Skeletal muscle cell (primary cell): ENCODE data around the gene WDR27.
"Not testable (repeated sequence)": the region's sequence is repeated elsewhere in the genome, so short reads cannot be mapped to it uniquely, and the experiment has no call there.

Experiments
- DNase-seq: peaks from one replicate; pipeline ENCODE4 v3.0.0-alpha.2; 2010; ENCODE audit warnings: low read depth
- H3K4me3 ChIP-seq: 2 replicates; pipeline ENCODE4 v1.5.1; 2011; ENCODE audit warnings: low read depth, mild to moderate bottlenecking, control low read depth, low read length, moderate library complexity

Gene WDR27

DNA sequence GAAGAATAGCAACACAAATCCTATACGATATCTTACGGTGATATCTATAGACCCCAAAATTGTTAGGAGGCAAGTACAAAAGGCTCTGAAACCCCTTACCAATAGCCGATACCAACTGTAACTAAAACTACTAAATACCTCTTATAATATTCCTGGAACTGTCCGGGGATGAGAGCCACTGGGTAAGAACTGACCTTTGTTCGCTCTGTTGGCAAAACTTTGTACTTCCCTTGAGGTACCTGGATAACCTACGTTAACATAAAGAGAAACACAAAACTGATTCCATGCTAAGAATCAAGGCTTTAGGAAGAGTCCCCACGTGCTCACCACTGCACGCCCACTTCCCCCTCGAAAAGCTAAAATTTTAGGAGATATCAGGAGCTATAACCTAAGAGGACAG, 12.8 kb upstream of the WDR27 start:
- no peak for DNase-seq
- no peak overlapping the region for H3K4me3 ChIP-seq

DNA sequence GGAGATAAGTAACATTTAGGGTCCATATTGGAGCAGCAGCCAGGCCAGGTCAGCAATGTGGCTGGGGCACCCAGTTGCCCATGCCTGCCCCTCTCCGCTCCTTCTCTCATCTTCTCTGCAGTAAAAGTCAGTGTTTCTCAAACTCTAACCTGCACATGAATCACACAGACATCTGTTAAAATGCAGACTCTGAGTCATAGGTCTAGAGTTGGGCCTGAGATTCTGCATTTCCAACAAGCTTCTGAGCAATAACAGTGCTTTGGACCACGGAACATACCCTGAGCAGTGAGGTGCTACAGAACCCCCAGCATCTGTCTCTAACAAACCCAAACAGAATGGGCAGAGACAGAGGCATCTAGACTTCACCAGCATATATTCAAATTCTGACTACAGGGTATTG, 12.3 kb upstream of the WDR27 start:
- H3K4me3 ChIP-seq, result no peak overlapping the region
- no peak for DNase-seq

DNA sequence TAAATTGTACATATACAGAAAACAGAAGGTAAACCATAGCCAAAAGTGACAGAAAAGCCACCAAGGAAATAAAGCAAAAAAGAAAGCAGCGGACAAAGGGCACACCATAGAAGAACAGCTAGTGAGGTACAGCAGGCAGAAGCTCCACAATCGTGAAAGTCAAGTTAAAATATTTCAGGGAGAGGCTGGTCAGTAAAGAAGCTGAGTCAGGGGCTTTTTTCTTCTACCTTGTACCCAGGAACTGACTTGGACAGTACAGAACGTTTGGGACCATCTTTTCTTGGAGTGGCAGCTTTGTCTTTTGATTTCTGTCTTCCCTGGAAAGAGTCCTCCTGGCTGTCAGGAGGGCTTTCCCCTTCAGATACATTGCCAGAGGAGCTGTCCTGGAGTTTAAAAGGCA, 8.2 kb upstream of the WDR27 start:
- H3K4me3 ChIP-seq, result no peak overlapping the region
- DNase-seq, result no peak

DNA sequence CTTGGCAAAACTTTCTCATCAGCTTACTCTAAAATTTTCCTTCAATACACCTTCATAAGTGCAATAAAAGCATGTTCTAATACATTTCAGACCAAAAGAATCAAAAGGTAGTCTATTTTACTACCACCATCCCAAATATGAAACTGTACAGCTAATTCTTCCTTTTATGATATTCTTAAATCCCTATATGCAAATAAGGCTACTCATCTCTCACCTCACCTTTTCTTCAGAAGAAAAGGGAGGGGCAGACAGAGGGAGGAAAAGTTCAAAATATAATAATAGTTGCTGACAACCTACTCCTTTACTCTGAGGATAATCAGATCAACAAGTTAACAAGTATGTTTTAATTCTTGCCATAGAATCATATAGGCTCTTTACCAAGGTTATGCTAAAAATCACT, 7.5 kb upstream of the WDR27 start:
- no peak for DNase-seq
- no peak overlapping the region for H3K4me3 ChIP-seq

DNA sequence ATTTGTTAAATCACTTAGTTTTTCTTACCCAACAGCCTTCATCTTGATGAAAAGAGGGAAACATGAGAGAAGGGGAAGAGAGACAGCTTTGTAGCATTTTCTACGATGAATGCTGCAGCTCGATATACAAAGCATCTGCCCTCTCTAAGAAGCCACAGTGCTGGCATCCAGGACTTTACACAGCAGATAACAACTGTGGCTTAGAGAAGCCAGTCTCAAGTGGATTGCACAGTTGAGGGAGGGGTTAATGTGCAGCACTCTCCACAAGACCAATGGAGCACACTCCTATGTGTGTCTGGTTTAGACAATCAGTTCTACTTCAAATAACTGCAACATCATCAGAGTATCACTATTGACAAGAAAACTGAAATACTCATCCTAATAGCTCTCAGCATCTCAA, 5.9 kb upstream of the WDR27 start:
- H3K4me3 ChIP-seq, result no peak overlapping the region
- no peak for DNase-seq

DNA sequence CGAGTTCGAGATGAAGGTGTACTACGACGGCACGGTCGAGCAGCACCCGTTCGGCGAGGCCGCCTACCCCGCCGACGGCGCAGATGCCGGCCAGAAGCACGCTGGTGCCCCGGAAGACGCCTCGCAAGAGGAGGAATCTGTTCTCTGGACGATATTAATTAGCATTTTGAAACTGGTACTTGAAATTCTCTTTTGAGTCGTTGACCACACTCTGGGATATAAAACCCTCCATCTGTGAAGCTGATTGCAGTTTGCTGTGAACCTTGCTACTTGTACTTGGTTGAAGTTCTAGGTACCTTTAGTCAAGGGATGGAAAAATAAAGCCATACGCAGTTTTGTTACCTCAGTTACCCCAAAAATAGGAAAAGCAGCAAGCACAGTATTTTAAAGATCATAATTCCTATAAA, 1.0 kb upstream of the WDR27 start:
- no peak for DNase-seq
- peak overlapping the region; percentile 96 for H3K4me3 ChIP-seq

DNA sequence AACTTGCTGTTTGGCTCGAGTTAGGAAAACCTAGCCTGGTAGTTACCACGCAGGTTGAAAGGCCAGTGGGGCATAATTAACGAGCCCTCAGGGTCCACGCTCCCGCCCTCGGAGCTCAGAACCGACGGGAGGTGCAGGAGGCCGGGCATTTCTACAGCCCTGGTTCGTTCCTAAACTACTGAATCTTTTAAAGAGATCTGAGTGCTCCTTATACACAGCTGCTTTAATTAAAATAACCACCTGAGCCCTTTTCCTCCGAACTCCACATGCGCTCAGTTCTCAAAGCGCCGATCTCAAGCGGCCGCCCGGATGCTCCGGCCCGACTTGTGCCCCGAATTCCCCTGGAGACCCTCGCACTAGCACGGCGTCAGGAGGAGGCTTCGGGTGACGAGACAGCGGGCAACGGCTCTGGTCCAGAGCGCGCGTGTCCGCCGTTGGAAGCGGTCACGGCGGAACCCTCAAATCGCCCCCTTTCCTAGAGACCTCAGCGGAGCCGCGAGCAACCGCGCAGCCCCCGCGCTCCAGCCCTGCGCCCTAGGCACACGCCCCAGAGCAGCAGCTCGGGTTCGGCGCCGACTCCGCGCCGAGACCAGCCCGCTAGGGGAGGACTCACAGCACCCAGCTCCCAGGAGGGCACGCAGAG, 397 bp downstream of the WDR27 start:
- H3K4me3 ChIP-seq, result peak overlapping the region; percentile 96
- no peak for DNase-seq

DNA sequence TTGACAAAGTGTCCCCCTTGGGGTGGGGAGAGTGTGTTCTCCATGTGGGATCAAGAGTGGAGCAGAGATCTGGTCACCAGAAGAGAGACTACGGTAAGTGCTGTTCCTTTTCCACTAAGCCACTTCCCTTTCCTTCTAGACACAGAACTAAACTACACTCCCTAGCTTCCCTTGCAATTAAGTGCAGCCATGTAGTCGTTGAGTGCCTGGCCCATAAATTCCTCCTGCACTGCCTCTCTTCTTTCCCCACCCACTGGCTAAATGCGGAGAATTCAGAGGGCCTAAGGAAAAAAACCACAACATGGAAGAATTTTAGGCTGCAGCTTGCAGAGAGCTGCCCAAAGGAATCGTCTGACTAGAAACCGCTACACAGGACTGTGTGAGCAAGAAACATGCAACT, 1.5 kb downstream of the WDR27 start:
- peak overlapping the region; percentile 96 for H3K4me3 ChIP-seq
- no peak for DNase-seq

DNA sequence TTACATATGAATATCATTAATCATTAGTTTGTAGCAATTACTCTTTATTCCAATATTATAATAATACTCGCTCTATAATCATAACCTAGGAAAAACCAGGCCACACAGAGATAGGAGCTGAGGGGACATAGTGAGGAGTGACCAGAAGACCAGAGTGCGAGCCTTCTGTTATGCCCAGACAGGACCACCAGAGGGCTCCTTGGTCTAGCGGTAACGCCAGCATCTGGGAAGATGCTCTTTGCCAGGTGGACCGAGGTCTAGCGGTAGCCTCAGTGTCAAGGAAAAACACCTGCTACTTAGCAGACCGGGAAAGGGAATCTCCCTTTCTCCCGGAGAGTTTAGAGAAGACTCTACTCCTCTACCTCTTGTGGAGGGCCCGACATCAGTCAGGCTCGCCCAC, 4.7 kb downstream of the WDR27 start:
- H3K4me3 ChIP-seq, DNase-seq: not testable (repeated sequence)

DNA sequence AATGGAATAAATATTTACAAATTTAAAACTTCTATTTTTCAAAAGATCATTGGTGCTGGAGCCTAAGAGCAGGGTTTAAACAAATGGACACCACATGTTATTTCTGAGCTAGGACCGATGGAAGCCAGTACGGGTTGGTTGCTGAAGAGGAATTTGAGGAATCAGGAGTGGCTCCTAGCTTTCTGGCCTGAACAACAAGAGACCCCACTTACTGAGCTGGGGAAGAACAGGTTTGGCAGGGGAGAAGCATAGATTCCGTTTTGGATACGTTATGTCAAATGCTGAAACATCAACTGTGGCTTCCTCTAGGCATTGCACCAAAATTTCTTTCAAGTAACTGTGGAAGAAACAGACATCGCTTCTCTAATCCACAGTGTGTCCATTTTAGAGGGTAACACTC, 6.7 kb downstream of the WDR27 start:
- no peak overlapping the region for H3K4me3 ChIP-seq
- no peak for DNase-seq

DNA sequence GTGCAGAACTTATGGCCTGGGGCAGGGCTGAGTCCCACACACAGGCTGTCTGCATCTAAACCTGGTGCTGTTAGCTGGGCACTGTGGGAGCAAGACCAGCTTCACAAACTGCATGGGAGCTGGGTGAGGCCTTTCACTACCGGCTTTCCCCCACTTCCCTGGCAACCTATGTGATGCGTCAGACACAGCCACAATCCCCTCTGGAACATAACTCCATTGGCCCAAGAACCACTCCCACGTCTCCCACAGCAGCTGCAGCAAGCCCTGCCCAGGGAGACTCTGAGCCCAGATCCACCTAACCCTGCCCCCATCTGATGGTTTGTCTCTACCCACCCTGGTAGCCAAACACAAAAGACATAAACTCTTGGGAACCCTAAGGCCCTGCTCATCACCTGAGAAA, 9.3 kb downstream of the WDR27 start:
- DNase-seq, result no peak
- H3K4me3 ChIP-seq, result no peak overlapping the region

DNA sequence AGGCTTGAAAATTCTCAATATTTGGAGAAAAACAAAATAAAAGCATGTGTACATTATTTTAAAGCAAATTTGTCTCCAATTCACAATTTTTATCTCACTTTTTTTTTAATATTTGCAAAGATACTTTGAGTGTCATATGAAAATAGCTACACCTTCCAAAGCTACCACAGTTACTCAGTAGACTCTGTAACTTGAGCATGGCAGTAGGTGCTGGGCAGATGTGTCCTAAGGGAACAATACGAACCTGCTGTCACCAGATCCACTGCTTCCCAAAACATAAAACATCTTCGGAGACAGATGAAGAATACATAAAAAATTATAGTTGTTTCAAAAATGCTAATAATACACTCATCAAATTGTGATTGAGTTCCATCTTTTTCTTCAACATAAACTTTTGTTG, 10.6 kb downstream of the WDR27 start:
- H3K4me3 ChIP-seq, result no peak overlapping the region
- DNase-seq, result no peak

DNA sequence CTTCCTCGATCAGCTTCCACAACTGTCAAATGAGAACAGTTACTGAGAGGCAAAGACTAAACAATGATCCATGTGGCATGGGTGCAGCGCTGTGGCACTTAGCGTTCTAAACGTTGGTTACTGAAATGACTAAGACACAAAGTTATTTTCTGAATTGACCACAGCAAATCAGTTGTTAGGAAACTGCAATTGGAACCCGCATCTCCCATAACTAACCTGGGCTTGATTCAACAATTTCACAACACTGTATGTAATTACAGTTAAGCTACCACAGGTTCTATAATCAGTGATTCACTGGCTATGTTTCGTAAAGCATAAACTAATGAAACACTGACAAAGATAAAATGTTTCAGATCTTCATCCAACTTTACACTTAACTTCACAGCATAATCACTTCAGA, 12.5 kb downstream of the WDR27 start:
- peak; percentile 42 for DNase-seq
- H3K4me3 ChIP-seq, result no peak overlapping the region

DNA sequence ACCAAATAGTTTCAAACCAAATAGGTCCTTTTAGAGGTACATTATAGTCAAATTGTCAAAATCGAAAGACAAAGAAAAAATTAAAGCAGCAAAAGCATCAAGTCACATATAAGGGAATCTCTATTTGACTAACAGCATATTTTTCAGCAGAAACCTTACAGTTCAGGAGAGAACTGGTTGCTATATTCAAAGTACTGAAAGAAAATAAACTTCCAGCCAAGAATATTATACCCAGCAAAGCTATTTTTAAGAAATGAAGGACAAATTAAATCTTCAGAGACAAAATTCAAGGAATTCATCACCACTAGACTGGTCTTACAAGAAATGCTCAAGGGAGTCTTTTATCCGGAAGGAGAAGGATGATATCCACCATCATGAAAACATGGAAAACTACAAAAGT, 16.0 kb downstream of the WDR27 start:
- no peak for DNase-seq
- no peak overlapping the region for H3K4me3 ChIP-seq

DNA sequence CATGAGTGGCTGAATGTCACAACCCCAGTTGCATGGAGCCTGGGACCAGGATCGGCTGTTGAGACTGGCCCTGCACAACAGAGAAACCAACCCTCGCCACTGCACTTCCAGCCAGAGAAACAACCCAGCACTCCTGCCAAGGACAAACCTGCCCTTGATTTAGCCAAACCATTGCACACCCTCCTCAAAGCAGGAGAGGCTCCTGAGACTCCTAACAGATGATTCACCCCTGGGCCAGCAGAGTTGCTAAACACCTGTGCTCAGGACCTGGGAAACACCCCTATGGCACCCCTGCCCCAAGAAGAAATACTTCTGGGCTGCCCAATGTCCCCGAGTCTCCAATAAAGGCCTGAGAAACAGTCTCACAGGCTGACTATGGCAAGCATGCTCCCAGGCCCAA, 17.8 kb downstream of the WDR27 start:
- DNase-seq, result no peak
- H3K4me3 ChIP-seq, result no peak overlapping the region

DNA sequence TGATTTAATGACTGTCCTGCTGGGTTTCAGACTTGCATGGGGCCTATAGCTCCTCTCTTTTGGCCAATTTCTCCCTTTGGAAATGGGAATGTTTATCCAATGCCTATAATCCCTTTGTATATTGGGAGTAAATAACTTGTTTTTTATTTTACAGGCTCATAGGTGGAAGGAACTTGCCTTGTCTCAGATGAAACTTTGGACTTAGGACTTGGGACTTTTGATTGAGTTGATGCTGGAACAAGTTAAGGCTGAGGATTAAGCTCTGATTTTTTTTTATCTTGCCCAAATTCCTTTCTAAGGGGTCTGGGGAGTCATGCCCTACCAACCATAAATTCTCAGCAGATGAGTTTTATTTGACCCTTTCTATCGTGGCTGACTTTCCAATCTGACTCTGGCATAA, 23.5 kb downstream of the WDR27 start:
- H3K4me3 ChIP-seq, result no peak overlapping the region
- DNase-seq, result no peak

DNA sequence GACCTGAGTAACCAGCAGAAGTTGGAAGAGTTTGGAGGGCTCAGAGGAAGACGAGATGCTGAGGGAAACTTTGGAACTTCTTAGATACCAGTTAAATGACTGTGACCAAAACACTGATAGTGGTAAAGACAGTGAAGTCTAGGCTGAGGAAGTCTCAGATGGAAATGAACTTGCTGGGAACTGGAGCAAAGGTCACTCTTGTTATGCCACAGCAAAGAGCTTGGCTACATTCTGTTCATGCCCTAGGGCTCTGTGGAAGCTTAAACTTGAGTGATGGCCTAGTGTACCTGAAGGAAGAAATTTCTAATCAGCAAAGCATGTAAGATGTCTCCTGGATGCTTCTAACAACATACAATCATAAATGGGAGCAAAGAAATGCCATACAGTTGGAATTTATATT, 24.7 kb downstream of the WDR27 start:
- DNase-seq, result no peak
- H3K4me3 ChIP-seq, result no peak overlapping the region

DNA sequence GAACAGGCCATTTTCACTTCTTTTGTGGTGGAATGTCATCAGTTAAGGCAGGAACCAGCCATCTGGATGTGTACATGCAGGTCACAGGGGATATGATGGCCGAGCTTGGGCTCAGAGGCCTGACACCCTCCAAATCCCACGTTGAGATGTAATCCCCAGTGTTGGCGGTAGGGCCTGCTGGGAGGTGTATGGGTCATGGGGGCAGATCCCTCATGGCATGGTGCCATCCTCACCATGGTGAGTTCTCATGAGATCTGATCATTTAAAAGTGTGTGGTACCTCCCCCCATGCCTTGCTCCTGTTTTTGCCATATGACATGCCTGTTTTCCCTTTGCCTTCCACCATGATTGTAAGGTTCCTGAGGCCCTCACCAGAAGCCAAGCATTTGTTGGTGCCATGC, 26.8 kb downstream of the WDR27 start:
- no peak overlapping the region for H3K4me3 ChIP-seq
- DNase-seq, result no peak

DNA sequence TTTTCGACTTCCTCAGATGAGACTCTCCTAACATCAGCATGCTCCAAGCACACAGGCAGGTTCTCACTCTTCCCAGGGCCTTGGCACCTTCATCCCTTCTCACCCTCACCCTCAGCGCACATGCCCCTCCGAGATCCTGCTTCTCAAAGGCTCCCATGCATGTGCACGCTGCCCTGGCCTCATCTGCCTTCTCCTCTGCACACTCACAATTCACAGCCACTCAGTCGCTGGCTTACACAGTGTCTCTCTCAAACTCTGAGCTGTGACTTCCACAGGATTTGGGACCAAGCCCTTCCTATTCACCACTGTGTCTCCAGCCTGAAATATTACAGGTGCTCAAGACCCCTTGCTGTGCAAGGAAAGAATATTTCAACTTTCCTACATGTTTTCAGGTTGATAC, 30.3 kb downstream of the WDR27 start:
- no peak overlapping the region for H3K4me3 ChIP-seq
- no peak for DNase-seq

DNA sequence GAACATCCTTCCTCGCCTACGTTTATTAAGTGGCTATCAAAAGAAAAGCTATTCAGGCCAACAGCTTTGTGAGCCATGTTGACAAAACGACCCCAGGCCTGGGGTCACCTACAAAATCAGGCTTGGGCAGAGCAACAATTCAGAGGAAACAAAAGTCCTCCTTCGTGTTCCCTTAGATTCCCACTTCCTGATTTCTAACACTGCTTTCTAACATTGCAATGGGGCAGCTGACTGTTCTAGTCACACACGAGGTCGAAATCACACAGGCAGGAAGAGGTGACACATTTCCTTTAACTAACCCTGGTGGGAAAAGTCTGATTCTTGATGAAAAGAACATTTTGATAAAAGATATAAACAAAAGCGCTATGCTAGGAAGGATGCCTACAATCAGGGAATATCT, 31.9 kb downstream of the WDR27 start:
- H3K4me3 ChIP-seq, result no peak overlapping the region
- no peak for DNase-seq

DNA sequence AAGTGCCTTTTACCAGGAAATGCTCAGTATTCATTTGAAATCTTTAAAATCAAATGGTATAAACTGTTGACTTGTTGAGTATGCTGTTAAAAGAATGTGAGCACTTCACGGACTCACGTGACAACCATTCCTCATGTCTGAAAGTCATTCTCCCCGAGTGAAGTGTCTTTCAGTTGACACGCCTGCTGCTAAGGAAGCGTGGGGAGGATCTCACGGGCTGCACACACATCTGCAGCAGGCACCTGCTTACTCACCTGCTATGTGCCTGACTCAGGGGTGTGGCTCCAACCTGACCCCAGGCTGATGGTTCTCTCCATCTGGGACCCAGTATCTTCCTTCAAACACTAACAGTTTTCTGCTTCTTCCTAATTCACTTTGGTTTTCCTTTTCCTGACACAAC, 32.7 kb downstream of the WDR27 start:
- H3K4me3 ChIP-seq, result no peak overlapping the region
- DNase-seq, result no peak

DNA sequence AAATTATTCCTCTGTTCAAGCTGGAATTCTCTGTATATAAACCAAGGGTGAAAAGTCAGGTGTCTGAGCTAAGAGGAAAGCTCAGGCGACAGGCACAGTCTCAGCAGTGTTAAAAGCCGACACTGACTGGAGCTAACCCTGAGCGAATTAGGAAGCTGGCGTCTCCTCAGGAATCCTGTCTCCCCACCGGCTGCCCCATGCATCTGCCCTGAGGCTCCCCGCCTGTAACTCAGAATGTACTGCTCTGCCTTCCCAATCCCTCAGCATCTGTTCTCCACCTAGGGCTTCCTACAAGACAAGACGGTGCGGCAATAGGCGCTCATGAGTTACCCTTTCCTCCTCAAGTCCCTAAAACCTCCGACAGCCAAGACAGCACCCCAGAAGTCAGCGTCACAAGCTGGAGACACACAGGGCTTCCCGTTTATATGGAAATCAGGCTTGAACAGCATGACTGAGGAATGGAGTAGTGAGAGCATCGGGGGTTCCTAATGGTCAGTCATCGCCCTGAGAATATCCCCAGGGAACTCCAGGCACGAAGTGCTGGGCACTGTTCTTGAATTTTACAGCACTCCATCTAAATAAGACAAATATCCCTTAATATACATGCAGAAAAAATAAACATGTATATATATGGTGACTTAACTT, 33.5 kb downstream of the WDR27 start:
- DNase-seq, result no peak
- no peak overlapping the region for H3K4me3 ChIP-seq
